ENCODE data around the gene CCDC106.

The CCDC106 gene

GRCh38 chr19:55650602-55651230, 2.7 kb downstream of the CCDC106 start:
- no peak for DNase-seq (ENCODE audit: low spot score)

GRCh38 chr19:55651236-55651635, 3.2 kb downstream of the CCDC106 start:
- DNase-seq (ENCODE audit: low spot score) = no peak

- no peak for DNase-seq (ENCODE audit: low spot score)
Measured at GRCh38 chr19:55652311-55653128, 4.5 kb downstream of the CCDC106 start.

GRCh38 chr19:55653651-55654322, 5.8 kb downstream of the CCDC106 start:
- peak; percentile 97 for DNase-seq (ENCODE audit: low spot score)

GRCh38 chr19:55654323-55654867, 6.4 kb downstream of the CCDC106 start:
- DNase-seq (ENCODE audit: low spot score) = peak; percentile 97

DNA sequence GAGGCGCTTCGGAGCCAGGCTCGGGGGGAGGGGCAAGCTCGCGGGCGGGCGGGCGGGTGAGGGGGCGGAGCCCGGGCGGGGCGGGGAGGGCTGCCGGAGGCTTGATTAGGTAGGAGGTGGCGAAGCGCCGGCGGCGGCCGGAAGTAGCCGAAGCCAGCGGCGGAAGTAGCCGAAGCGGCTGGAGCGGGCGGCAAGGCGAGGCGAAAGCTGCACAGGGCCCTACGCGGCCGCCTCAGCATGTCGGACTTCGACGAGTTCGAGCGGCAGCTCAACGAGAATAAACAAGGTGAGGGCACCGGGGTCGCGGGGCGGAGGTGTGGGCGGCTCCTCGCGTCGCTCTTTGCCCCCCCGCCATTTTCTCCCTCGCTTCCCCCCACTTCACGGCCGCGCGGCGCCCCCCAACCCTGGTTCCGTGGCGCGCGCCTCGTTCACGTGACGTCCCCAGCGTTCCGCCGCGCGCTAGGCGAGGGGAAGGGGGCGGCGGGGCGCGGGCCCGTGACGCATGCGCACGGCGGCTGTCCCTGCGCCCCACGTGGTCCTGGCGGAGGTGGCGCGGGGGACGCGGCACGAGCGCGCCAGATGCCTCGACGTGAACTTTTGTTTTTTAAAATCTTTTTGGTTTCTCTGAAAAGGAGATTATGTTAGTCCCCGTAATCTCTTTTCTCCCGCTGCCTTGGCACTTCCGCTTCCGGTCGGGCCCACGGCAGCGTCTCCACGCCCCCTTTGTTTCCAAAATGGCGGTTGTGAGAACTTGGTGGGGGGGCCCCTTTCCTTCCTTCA, 7.0 kb downstream of the CCDC106 start, which contains the start of gene U2AF2:
Gene U2AF2, plus strand, starts transcription at position 168 of the 780 bp plus-strand sequence. Its CDS starts 70 bp downstream, at position 238.
- DNase-seq (ENCODE audit: low spot score) = peak; percentile 93

GRCh38 chr19:55655648-55656040, 7.6 kb downstream of the CCDC106 start:
- no peak for DNase-seq (ENCODE audit: low spot score)

DNA sequence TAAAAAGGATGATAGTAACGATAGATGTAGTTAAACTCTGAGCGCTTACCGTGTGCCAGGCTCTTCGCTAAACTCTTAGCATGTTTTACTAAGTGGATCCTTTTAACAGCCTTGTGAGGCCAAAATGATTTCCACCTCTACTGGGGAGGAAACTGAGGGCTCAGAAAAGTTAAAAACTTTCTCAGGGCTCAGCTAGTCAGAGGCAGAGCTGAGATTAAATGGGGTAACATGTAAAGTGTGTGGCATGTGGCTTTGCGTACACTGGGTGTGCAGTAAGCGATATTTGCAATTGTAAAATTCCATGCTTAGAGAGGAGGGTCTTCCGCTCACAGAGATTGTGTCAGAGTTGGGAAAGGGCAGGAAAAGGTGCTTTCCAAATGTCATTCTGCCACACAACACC, 8.5 kb downstream of the CCDC106 start:
- DNase-seq (ENCODE audit: low spot score) = no peak

GRCh38 chr19:55656988-55657747, 9.2 kb downstream of the CCDC106 start:
- DNase-seq (ENCODE audit: low spot score) = no peak

DNA sequence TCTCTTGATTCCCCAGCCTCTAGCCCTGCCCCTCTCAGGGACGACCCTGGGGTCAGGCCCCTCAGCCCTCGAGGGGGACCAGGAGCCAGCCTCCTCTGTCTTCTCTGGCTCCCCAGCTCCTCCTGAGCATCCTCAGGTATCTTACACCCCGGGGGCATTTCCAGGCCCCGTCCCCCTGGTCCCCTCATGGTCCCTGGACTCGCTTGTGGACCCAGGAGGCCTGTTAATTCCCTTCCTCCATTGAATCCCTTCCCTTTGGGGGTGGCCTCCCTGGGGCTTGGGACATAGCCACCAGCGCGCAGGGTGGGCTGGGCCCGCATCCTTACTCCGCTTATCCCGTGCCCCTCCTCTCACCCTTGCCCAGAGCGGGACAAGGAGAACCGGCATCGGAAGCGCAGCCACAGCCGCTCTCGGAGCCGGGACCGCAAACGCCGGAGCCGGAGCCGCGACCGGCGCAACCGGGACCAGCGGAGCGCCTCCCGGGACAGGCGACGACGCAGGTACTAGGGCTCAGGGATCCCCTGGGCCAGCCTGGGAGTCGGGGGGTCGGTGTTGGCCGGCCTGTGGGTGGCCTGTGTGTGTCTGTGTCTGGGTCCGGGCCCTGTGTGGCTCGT, 10.9 kb downstream of the CCDC106 start:
- no peak for DNase-seq (ENCODE audit: low spot score)

DNA sequence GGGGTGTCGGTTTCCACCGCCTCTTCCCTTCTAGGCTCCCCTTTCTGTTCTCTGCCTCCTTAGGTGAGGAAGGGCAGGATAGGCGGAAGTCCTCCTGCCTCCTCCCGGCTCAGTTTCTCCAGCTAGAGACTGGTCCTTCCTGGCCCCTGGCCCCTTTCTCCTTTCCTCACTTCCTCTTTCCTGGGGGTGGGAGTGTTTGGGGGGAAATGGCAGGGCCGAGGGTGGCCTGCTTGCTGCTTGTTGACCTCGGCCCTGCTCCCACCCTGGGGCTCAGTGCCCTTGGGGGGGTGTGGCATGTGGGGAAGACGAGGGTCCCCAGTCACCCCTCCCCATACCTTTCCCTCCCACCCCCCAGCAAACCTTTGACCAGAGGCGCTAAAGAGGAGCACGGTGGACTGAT, 11.8 kb downstream of the CCDC106 start:
- DNase-seq (ENCODE audit: low spot score) = no peak

DNA sequence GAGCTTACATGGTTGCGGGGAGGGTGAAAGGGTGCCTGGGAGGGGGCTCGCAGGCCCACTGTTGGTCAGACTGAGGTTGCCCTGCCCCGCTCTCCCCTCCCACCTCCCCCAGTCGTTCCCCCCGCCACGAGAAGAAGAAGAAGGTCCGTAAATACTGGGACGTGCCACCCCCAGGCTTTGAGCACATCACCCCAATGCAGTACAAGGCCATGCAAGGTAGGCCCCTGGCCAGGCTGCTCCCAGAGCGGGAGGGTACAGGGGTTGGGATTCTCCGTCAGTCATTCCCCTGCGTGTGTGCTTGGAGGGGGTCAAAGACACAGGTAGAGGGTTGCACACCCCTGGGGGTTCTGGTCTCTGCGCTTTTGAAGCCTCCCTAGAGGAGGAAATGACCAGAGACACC, 12.4 kb downstream of the CCDC106 start:
- no peak for DNase-seq (ENCODE audit: low spot score)

GRCh38 chr19:55660991-55661390, 13.0 kb downstream of the CCDC106 start:
- no peak for DNase-seq (ENCODE audit: low spot score)

- DNase-seq (ENCODE audit: low spot score) = no peak
Measured at GRCh38 chr19:55661826-55662225, 13.8 kb downstream of the CCDC106 start.

GRCh38 chr19:55663846-55664536, 16.0 kb downstream of the CCDC106 start:
- no peak for DNase-seq (ENCODE audit: low spot score)

DNA sequence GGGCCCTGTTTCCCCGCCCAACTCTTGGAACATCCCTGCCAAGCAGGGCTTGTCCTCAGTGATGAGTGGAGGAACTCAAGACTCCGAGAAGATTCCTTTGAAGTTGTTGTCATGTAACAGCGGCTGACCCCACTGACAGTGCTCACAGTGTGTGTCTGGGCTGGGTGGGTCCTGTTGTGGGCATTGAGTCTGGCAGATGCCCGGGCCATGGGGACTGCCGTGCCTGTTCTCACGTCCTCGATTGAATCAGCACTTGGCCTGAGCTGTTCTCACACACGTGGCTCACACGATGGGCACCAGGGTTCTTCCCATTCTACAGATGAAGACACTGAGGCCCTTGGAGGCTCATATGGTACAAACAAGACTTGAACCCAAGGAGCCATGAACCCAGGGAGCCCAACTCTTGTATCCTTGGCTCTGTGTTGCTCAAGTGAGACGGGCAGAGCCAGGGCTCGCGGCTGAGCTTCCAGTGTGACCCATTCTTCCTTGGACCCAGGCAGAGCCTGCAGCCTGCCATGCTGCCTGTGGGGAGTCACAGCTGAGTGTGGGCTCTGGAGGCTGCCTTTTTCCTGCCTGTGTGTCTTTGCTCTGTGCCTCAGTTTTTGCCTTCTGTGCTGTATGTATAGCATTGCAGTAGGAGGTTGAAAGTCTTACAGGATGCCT, 18.5 kb downstream of the CCDC106 start:
- no peak for DNase-seq (ENCODE audit: low spot score)

- DNase-seq (ENCODE audit: low spot score) = no peak
Measured at GRCh38 chr19:55667006-55667381, 19.0 kb downstream of the CCDC106 start.

DNA sequence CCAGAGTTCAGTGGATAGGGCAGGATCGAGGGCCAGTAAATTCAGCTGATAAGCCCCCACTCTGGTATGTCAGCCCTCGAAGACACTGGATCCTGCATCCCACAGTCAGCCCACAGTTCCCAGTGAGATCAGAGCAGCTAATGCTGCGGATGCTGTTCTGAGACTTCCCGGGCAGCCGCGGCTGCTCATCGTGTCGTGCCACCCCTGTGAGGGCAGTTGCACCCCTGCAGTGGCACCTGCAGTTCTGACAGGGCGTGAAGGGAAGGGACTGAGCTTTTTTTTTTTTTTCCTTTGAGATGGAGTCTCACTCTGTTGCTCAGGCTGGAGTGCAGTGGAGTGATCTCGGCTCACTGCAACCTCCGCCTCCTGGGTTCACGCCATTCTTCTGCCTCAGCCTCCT, 19.5 kb downstream of the CCDC106 start:
- DNase-seq (ENCODE audit: low spot score) = no peak

GRCh38 chr19:55667958-55668357, 19.9 kb downstream of the CCDC106 start:
- no peak for DNase-seq (ENCODE audit: low spot score)
